ENCODE data around the gene PPIL1. TPM values are rescaled to one million over a fixed set of nuclear protein-coding genes. Genes with fewer than 3 reads are reported as not detected.

The PPIL1 gene
- total and polyA plus RNA-seq, 2 of the 8 experiments (the other 6 are each of a cell fraction or from before 2014, with no cell fraction given): 83.7 to 86.5 TPM

DNA sequence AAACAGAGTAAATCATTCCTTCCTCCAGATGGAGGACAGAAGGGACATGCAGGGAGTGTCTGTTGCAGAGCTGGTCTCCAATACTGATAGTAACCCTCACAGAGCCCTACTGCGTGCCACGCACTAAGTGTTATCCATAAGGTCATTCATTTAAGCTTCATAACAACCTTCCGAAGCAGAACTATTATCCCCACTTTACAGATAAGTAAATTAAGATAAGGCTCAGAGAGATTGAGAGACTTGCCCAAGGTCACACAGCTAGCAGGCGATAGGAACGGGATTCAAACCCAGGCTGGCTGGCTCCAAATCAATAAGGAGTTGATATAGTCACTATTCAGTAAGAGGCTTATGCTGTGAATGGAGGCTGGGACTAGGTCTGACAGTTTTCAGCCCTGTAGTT lies 66.0 kb downstream of the PPIL1 start:
- Histone ChIP-seq H3K27ac (ENCODE audit: low read depth, low read length) (no peak overlapping the region), H2BK20ac (ENCODE audit: low read length) (no peak overlapping the region), H2AK5ac (ENCODE audit: low read depth, low read length) (no peak overlapping the region), H3K9me3 (ENCODE audit: insufficient read depth in 2 of 2, low read depth in 1 of 2, low read length in 1 of 2) (no peaks in the 10 kb centered on the region), H3K23me2 (ENCODE audit: low read depth, low read length) (no peaks in the 10 kb centered on the region), H3K4me2 (ENCODE audit: insufficient read depth in 1 of 2, low read depth in 2 of 2, low read length in 2 of 2) (no peak overlapping the region), H4K91ac (replicated peaks; ENCODE audit: insufficient read length, low read length) (no peak overlapping the region), H2BK5ac (ENCODE audit: low read depth, low read length) (no peak overlapping the region), H3K36me3 (ENCODE audit: control insufficient read depth in 2 of 4, insufficient read depth in 4 of 4, low read length in 3 of 4) (no peaks in the 10 kb centered on the region; a peak in 1 of 8 replicates), H3K4me3 (ENCODE audit: extremely low read depth in 1 of 4, insufficient read depth in 2 of 4, low read depth in 3 of 4, low read length in 4 of 4) (no peak overlapping the region), H2AFZ (ENCODE audit: low read length) (no peak overlapping the region), H3K18ac (ENCODE audit: extremely low read depth, low read length) (no peak overlapping the region), H3K23ac (ENCODE audit: insufficient read length) (no peak overlapping the region), H4K5ac (ENCODE audit: insufficient read length, low read depth, low read length) (no peak overlapping the region), H4K20me1 (replicated peaks in 1 of 2; ENCODE audit: control insufficient read depth in 1 of 2, insufficient read depth in 2 of 2, low read length in 2 of 2) (no peaks in the 10 kb centered on the region), H3K27me3 (replicated peaks in 1 of 4; ENCODE audit: control insufficient read depth in 3 of 4, extremely low read depth in 1 of 4, insufficient read depth in 3 of 4, low read length in 3 of 4) (no peaks in the 10 kb centered on the region; a peak in 2 of 7 replicates), H3K79me1 (ENCODE audit: low read depth, low read length) (no peaks in the 10 kb centered on the region), H2BK120ac (replicated peaks; ENCODE audit: low read depth, low read length) (no peak overlapping the region), H3K56ac (replicated peaks; ENCODE audit: insufficient read length, low read depth, low read length) (no peak overlapping the region), H3K79me2 (ENCODE audit: control insufficient read depth in 1 of 2, insufficient read depth in 2 of 2, low read length in 2 of 2) (no peaks in the 10 kb centered on the region), H3K4ac (replicated peaks; ENCODE audit: insufficient read length, low read depth, low read length) (no peak overlapping the region), H4K8ac (ENCODE audit: extremely low read depth, insufficient read depth, low read length) (no peak overlapping the region), H3K14ac (ENCODE audit: insufficient read length) (no peak overlapping the region), H3K9ac (replicated peaks in 1 of 4; ENCODE audit: extremely low read depth in 1 of 4, low read depth in 3 of 4, low read length in 3 of 4) (no peak overlapping the region; a peak in 1 of 7 replicates), H2BK15ac (ENCODE audit: low read length) (no peak overlapping the region), H3K4me1 (replicated peaks in 1 of 4; ENCODE audit: control insufficient read depth in 3 of 4, insufficient read depth in 4 of 4, low read length in 3 of 4) (peaks cover 3 to 21% (median 4%) of the 10 kb centered on the region in 4 experiments; a peak in 4 of 7 replicates), H2BK12ac (ENCODE audit: low read depth, low read length) (no peak overlapping the region)
- TF ChIP-seq YY1 (IDR thresholded peaks at IDR 0.05; ENCODE audit: low read depth, low read length) (no peak), ASH2L (IDR thresholded peaks at IDR 0.05; ENCODE audit: low read length) (no peak), SP1 (IDR thresholded peaks at IDR 0.05; ENCODE audit: low read depth, low read length) (no peak), JUND (IDR thresholded peaks at IDR 0.05; ENCODE audit: low read length) (no peak), SRF (IDR thresholded peaks at IDR 0.05; ENCODE audit: low read depth, low read length) (no peak), SIN3A (conservative IDR thresholded peaks at IDR 0.05 in 1 of 2, IDR thresholded peaks at IDR 0.05 in 1 of 2; ENCODE audit: low read depth in 1 of 2, low read length in 2 of 2) (no peak)
- TF ChIP-seq, protein P1, sequence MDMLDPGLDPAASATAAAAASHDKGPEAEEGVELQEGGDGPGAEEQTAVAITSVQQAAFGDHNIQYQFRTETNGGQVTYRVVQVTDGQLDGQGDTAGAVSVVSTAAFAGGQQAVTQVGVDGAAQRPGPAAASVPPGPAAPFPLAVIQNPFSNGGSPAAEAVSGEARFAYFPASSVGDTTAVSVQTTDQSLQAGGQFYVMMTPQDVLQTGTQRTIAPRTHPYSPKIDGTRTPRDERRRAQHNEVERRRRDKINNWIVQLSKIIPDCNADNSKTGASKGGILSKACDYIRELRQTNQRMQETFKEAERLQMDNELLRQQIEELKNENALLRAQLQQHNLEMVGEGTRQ (IDR thresholded peaks at IDR 0.05; ENCODE audit: low read length): no peak
- TF ChIP-seq, protein P2, sequence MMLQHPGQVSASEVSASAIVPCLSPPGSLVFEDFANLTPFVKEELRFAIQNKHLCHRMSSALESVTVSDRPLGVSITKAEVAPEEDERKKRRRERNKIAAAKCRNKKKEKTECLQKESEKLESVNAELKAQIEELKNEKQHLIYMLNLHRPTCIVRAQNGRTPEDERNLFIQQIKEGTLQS (IDR thresholded peaks at IDR 0.05; ENCODE audit: insufficient read depth, low read depth, low read length): no peak
- ChIA-PET POLR2A (ENCODE audit: partially characterized antibody) (interaction anchor here (3.3 kb wide), 1 partner anchor 41 kb away, joined by 12 read pairs; no protein-coding TSS in a partner anchor), CTCF (ENCODE audit: partially characterized antibody) (interaction anchor here (1.1 to 11.4 kb wide), 5 partner anchors 20 to 105 kb away, joined by 3 to 154 read pairs (median 18); no protein-coding TSS in a partner anchor)
- DNase-seq (ENCODE audit: low read depth in 1 of 2, low spot score in 2 of 2): no peak
- WGBS, 2 experiments (ENCODE audit: extremely low coverage in 1 of 2, insufficient coverage in 1 of 2, insufficient read length in 1 of 2, insufficient replicate concordance in 2 of 2, low coverage in 1 of 2, low lambda C conversion rate in 2 of 2, missing lambda C conversion rate in 1 of 2): 52% methylated on average over 5 of the region's 5 CpGs; no CpG with 5 or more reads in 1 of the 2 experiments
- FAIRE-seq: no peak
